ENCODE data around the gene PRMT2.

The PRMT2 gene

DNA sequence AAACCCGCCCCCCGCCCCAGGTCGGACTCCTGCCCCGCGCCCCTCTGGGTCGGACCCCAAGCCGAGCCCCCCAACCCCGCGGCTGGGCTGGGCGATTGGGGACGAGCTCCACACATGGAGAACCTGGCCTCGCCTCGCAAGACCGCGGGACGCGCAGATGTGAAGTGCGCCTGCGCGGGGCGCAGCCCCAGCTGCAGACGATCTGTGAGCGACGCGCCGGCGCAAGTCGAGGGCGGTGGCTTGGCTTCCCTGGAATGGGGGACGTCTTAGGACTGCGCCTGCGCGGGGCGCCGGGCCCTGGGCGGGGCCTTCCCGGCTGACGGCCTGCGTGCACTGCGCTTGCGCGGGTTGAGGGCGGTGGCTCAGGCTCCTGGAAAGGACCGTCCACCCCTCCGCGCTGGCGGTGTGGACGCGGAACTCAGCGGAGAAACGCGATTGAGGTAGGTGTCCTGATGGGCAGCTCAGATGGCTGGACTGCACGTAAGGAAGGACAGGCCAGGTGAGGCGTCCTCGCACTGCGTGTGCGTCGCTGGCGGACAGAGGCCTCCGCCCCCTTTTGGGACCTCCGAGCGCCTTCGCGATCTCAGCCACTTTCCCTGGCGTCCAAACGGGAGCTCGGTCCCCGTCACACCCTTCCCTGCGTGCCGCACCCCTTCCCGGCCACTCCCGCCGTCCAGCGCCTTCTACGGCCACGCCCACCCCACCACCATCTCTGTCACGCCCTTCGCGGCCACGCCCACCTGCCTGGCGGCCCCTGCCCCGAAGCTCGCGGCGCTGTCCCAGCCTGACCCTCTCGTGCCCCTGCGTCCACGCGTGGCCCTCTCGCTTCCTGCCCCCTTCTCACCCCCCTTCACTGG is at the start of gene PRMT2:
Gene PRMT2, plus strand, starts transcription at position 351 of the 857 bp plus-strand sequence. CDS start 1,278 bp downstream, outside the sequence.
- peak; percentile 97 for DNase-seq (ENCODE audit: low spot score)

GRCh38 chr21:46594276-46594675 is 41.2 kb upstream of the PRMT2 start:
- DNase-seq (ENCODE audit: low spot score), result no peak

DNA sequence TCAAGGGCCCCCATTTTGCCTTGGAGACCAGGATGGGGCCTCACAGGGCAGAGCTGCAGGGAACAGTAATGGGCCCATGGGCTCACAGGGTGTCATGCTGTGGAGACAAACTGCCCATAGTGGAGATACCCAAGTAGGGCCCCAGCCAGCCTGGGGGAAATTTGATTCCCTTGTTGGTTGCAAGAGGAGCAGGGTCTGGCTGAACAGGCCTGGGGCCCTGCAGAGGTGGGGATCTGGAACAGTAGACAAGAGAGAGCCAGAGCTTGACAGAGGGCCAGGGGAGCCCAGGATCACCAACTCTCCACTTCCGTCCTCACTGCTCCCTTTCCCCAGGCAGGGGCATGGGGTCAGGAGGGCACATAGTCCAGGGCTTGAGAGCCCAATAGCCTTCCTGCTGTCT is 39.3 kb upstream of the PRMT2 start:
- no peak for DNase-seq (ENCODE audit: low spot score)

GRCh38 chr21:46597031-46597430 is 38.4 kb upstream of the PRMT2 start:
- no peak for DNase-seq (ENCODE audit: low spot score)

DNA sequence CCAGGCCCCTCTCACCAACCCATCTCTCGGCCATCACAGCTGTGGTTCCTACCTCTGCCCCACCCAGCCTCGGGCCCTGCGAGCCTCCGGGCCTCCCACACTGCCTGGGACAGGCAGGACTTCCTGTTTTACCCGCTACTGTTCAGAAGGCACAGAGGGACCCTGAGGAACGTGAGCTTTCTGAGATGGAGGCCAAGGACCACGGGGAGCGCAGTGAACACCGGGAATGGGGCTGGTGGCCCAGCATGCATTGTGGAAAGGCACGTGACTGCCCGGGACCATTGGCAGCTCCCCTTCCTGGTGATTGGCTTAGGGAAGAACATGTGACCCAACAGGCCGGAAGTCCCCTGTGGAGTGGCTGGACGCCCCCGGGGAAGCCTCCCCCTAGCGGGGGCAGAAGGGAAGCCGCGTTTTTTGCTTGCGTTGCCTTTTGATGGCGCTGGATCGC is 37.6 kb upstream of the PRMT2 start:
- DNase-seq (ENCODE audit: low spot score), result no peak

GRCh38 chr21:46598581-46599572 is 36.6 kb upstream of the PRMT2 start:
- DNase-seq (ENCODE audit: low spot score), result no peak

GRCh38 chr21:46600305-46600704 is 35.2 kb upstream of the PRMT2 start:
- DNase-seq (ENCODE audit: low spot score), result no peak

DNA sequence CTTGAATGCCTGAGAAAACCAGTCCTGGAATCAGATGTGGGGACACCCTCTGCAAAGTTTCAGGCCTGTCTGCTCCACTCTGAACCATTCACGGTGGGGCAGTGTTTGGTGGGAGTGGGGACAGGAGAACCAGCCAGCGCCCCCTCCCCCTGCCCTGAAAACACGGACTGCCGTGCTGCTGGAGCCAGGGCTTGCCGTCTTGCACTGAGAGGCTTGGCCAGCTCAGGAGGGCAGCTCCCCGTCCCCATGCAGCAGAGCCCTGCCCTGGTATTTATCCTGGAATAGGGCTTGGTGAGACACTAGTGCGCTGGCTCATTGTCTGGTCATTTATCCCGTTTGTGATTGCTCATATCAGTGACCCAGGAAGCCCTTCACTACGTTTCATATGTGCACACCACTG is 34.5 kb upstream of the PRMT2 start:
- DNase-seq (ENCODE audit: low spot score), result no peak

GRCh38 chr21:46603228-46603627 is 32.2 kb upstream of the PRMT2 start:
- DNase-seq (ENCODE audit: low spot score), result peak; percentile 46

DNA sequence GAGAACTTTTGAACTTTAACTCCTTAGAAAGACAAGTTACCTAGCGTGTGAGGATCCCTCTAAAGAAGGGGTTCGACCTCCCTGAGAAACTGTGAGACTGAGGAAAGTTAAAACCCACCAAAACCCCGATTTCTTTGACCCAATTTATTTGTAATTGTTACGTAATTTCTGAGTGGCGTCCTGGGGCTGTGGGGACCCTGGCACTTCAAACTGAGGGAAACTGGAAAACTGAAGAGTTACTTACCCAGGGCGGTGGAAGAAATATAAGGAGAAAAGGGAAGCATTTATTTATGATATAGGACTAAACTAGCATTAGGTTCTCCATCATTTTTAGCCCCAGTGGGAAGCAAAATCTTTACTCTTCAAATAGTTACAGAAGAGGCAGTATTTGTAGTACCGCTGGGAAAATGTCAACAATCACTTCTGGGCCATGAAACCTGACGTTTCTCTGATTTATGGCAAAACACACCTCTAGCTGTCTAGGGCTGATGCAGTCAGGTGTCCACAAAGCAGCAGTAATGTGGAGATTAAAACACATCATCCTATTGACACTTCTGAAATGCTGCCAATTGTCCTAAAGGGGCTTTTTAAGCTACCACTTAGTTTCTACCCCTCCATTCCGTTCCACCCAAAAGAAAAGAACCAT is 31.0 kb upstream of the PRMT2 start:
- no peak for DNase-seq (ENCODE audit: low spot score)

DNA sequence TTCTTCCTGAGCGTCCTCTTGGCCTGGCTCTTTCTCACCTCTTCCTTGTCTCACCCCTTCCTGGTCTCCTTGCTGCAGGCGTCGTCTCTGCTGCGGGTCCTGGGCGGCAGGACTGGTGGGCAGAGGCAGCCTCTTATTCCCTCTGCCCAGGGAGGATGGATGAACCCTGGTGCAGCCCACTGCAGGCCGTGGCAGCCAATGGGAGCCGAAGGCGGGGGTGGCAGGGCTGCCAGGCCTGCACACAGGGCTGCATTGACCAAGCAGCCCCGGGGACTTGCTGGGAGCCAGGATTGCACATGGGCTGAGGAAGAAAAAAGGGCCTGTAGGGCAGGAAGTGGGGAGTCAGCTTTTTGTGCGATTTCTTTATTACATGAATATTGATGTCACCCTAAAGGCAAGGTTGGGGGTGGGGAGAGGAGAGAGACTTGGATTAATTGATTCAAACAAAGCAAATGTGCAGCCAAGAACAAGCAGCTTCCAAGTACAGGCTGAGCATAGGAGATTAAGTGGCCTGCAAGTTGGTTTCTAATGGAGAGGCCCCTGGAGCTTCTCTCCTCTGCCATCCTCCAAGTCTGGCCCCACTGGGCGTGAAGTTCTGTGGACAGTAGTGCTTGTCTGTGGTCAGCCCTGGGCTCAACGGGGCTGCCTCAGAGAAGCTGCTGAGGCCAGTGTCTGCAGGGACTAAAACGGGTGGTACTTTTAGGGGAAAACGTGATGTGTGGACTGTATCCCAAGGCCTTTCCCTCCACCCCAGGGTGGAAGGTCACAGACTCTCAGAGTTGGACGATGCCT is 30.3 kb upstream of the PRMT2 start, which contains the start of gene S100B:
Gene S100B, minus strand, starts transcription at position 108 of the 792 bp plus-strand sequence. CDS start 2,667 bp downstream, outside the sequence.
- peak; percentile 97 for DNase-seq (ENCODE audit: low spot score)

DNA sequence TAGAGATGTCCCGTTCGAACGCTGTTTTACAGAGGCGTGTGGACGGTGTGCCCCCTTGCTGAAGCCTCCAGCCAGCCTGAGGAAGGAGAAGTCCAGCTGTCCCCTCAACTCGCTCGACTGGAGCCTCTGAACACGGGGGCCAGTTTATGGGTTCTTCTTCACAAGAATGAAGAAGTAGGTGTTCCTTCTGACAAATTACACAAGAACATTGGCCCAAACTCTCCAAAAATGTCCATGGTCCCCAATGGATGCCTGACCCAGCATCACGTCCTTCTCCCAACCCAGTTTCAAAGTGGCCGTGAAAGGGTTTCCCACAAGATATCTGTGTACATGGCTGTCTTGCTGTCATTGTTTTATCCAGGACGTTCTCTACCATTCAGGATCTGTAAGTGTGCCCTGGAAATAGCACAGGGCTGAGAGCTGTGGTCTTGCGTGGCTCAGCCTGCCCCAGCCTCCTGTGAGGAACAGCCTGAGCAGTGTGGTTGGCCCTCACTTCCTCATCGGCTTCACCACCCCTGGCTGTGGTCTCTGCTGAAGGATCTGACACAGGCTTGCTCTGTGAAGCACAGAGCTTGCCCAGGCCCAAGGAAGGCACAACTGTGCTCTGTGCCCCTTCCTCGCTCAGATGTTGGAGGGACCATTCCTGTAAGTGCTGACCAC is 29.6 kb upstream of the PRMT2 start:
- peak; percentile 81 for DNase-seq (ENCODE audit: low spot score)

DNA sequence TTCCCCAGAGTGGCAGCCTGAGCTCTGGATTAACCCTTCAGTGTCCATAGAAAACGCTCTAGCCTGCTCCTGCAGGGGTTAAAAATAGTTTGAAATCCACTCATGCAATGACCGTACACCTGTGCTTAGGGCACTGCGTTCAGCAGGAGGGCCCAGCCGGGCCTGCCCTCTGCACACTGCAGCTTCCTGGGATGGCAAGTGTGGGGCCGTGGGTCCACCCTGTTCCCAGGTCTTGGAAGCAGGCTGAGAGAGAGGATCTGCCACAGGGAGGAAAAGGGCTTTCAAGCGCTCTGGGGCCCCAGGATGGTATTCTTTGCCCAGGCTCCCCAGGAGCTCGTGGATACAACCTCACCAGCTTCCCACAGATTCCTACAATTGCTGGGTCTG is 29.1 kb upstream of the PRMT2 start:
- DNase-seq (ENCODE audit: low spot score), result no peak

- DNase-seq (ENCODE audit: low spot score), result no peak
These were observed 27.8 kb upstream of the PRMT2 start for GRCh38 chr21:46607636-46608035.

DNA sequence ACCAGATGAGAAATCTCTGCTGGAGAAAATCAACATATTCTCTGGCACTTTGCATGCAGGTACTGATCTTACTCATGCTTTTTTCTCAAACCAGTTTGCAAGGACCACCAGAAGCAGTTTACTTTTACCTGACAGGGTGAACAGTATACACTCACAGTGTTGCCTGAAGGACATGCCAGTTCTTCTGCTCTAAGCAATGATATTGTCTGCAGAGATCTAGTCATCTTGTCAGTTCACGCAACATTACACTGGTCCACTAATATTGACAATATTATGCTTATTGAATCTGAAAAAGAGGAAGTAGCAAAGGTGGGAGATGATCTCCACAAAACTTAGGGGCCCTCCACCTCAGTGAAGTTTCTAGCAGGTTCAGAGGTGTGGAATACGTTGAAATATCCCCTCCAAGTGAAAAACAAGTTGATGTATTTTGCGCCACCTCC is 26.8 kb upstream of the PRMT2 start:
- DNase-seq (ENCODE audit: low spot score), result no peak

DNA sequence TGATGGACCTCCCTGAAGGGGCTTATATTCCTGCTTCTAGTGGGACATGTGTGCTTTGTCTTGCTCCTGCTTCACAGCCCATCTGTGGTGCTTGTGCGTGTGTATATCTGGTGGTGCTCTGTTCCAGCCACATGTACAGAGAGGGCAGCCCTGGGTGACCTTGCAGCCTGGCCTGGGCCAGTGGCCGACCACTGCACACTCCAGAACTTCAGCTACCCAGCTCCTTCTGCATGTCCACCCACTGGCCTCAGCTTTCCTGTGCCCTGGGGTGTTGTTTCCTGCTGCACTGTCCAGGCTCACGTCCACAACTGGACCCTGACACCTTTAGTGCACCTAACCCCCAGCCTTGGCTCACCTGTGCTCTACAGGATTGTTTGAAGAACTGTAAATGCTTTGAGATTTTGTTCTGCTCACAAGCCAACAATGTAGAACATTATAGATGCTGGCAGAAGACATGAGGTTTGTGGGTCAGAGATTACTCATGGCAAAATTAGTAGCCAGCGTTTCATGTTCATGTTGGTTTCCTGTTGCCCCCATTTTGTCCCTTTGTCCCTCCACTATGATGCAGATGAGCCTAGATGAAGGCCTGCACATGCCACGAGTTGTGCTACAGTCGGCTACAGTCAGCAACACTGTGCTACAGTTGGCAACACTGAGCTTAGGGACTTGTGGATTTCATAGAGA is 25.3 kb upstream of the PRMT2 start:
- DNase-seq (ENCODE audit: low spot score), result no peak

DNA sequence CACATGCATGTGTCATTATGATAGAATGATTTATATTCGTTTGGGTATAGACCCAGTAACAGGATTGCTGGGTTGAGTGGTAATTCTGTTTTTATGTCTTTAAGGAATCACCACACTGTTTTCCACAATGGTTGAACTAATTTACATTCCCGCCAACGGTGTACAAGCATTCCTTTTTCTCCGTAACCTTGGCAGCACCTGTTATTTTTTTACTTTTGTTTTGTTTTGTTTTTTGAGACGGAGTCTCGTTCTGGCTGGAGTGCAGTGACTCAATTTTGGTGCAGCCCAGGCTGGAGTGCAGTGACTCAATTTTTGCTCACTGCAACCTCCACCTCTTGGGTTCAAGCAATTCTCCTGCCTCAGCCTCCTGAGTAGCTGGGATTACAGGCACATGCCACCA is 22.1 kb upstream of the PRMT2 start:
- no peak for DNase-seq (ENCODE audit: low spot score)

DNA sequence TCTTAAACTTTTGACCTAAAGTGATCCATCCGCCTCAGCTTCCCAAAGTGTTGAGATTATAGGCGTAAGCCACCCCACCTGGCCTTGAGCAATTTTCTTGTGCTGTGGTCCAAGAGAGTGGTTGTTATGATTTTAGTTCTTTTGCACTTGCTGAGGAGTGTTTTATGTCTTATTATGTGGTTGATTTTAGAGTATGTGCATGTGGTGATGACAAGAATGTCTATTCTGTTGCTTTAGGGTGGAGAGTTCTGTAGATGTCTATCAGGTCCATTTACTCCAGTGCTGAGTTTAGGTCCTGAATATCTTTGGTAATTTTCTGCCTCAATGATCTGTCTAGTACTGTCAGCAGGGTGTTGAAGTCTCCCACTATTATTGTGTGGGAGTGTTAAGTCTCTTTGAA is 19.4 kb upstream of the PRMT2 start:
- no peak for DNase-seq (ENCODE audit: low spot score)

GRCh38 chr21:46616656-46617055 is 18.8 kb upstream of the PRMT2 start:
- no peak for DNase-seq (ENCODE audit: low spot score)

Data from Ammon's horn (tissue), 1 donor.